ENCODE measurements around the gene EMILIN2. TPM values are rescaled to one million over a fixed set of nuclear protein-coding genes. Genes with fewer than 3 reads are reported as not detected.

EMILIN2 gene
- polyA plus RNA-seq, 1 experiment: 7.6 TPM

- CTCF ChIA-PET: no interaction called here
- Histone ChIP-seq H3K36me3 (ENCODE audit: control insufficient read depth, insufficient read depth, low read length) (no peaks in the 10 kb centered on the region), H3K4me3 (ENCODE audit: low read depth, low read length) (no peak overlapping the region), H3K27me3 (ENCODE audit: control insufficient read depth, insufficient read depth, low read length) (no peaks in the 10 kb centered on the region)
- POLR2A ChIA-PET: no interaction called here
- DNase-seq (ENCODE audit: low read depth): no peak
- TF ChIP-seq, protein P1, sequence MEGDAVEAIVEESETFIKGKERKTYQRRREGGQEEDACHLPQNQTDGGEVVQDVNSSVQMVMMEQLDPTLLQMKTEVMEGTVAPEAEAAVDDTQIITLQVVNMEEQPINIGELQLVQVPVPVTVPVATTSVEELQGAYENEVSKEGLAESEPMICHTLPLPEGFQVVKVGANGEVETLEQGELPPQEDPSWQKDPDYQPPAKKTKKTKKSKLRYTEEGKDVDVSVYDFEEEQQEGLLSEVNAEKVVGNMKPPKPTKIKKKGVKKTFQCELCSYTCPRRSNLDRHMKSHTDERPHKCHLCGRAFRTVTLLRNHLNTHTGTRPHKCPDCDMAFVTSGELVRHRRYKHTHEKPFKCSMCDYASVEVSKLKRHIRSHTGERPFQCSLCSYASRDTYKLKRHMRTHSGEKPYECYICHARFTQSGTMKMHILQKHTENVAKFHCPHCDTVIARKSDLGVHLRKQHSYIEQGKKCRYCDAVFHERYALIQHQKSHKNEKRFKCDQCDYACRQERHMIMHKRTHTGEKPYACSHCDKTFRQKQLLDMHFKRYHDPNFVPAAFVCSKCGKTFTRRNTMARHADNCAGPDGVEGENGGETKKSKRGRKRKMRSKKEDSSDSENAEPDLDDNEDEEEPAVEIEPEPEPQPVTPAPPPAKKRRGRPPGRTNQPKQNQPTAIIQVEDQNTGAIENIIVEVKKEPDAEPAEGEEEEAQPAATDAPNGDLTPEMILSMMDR (IDR thresholded peaks at IDR 0.05; ENCODE audit: insufficient read depth, low read depth, low read length): no peak
Measured at GRCh38 chr18:2959341-2959740, 112.5 kb downstream of the EMILIN2 start.

GRCh38 chr18:2960983-2961696 is 114.3 kb downstream of the EMILIN2 start:
- POLR2A ChIA-PET: interaction anchor here (0.5 to 0.6 kb wide), 3 partner anchors 13 to 351 kb away, joined by 3 to 8 read pairs (median 3); no protein-coding TSS in a partner anchor
- CTCF ChIA-PET: interaction anchor here (1.1 to 1.3 kb wide), 2 partner anchors 9 to 12 kb away, joined by 3 to 4 read pairs; no protein-coding TSS in a partner anchor
- Histone ChIP-seq H3K4me3 (ENCODE audit: low read depth, low read length) (no peak overlapping the region), H3K27me3 (ENCODE audit: control insufficient read depth, insufficient read depth, low read length) (no peaks in the 10 kb centered on the region), H3K36me3 (ENCODE audit: control insufficient read depth, insufficient read depth, low read length) (no peaks in the 10 kb centered on the region)
- no peak for DNase-seq (ENCODE audit: low read depth)
- TF ChIP-seq, protein P1 (IDR thresholded peaks at IDR 0.05; ENCODE audit: insufficient read depth, low read depth, low read length): no peak

DNA sequence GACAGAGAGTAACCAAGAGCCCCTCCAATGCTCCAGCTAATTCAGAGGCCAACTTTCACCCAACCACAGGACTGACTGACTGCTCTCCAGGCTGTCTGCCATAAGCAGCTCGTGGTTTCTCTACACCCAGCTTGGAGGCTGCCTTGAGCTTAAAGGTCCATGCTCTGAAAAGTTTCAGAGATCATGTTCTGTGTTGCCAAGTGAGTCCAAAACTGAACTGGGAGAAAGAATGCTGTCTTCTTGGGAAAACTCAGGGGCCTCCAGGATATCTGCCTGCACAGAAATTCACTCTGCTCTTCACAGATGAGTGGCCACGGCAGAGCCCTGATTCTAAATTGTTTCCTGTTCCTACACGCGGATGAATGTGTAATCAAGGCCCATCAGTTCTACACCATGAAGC is 115.0 kb downstream of the EMILIN2 start:
- CTCF ChIA-PET: interaction anchor here (1.3 kb wide), 1 partner anchor 8 kb away, joined by 4 read pairs; no protein-coding TSS in a partner anchor
- Histone ChIP-seq H3K4me3 (ENCODE audit: low read depth, low read length) (no peak overlapping the region), H3K36me3 (ENCODE audit: control insufficient read depth, insufficient read depth, low read length) (no peaks in the 10 kb centered on the region), H3K27me3 (ENCODE audit: control insufficient read depth, insufficient read depth, low read length) (no peaks in the 10 kb centered on the region)
- POLR2A ChIA-PET: interaction anchor here (0.5 to 0.6 kb wide), 3 partner anchors 14 to 351 kb away, joined by 3 to 8 read pairs (median 3); no protein-coding TSS in a partner anchor
- TF ChIP-seq, protein P1 (IDR thresholded peaks at IDR 0.05; ENCODE audit: insufficient read depth, low read depth, low read length): no peak
- DNase-seq (ENCODE audit: low read depth): no peak

DNA sequence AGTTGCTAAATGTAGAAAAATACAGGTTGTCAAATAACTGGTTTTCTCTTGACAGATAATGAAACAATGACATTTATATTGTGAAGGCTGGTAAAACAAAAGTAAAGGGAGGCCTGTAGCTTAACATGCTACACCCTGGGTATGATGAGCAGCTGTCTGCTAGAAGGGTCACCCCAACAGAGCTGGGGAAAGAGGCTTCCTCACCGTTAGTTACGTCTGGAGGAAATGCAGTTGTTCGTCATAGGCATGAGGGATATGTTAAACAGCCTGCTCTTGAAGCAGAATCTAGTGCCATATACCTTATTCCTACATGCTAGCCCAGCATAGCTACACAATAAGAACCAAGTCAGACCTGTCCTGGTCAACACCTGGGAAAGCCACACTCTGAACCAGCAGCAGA is 116.2 kb downstream of the EMILIN2 start:
- no peak overlapping the region for H3K4me3 ChIP-seq (ENCODE audit: low read depth, low read length)
- no peaks in the 10 kb centered on the region for H3K36me3 ChIP-seq (ENCODE audit: control insufficient read depth, insufficient read depth, low read length)
- CTCF ChIA-PET: interaction anchor here (0.6 kb wide), 1 partner anchor 166 kb away, joined by 3 read pairs; no protein-coding TSS in a partner anchor
- DNase-seq (ENCODE audit: low read depth): no peak
- TF ChIP-seq, protein P1 (IDR thresholded peaks at IDR 0.05; ENCODE audit: insufficient read depth, low read depth, low read length): no peak
- POLR2A ChIA-PET: interaction anchor here (0.7 kb wide), 1 partner anchor 623 kb away, joined by 5 read pairs; no protein-coding TSS in a partner anchor
- no peaks in the 10 kb centered on the region for H3K27me3 ChIP-seq (ENCODE audit: control insufficient read depth, insufficient read depth, low read length)

GRCh38 chr18:2964361-2965010 is 117.7 kb downstream of the EMILIN2 start:
- POLR2A ChIA-PET: interaction anchor here (0.6 kb wide), 1 partner anchor 288 kb away, joined by 5 read pairs; no protein-coding TSS in a partner anchor
- H3K4me3 ChIP-seq (ENCODE audit: low read depth, low read length): no peak overlapping the region
- TF ChIP-seq, protein P1 (IDR thresholded peaks at IDR 0.05; ENCODE audit: insufficient read depth, low read depth, low read length): no peak
- DNase-seq (ENCODE audit: low read depth): no peak
- H3K36me3 ChIP-seq (ENCODE audit: control insufficient read depth, insufficient read depth, low read length): no peaks in the 10 kb centered on the region
- CTCF ChIA-PET: interaction anchor here (0.8 to 1.1 kb wide), 3 partner anchors 8 to 17 kb away, joined by 3 read pairs; no protein-coding TSS in a partner anchor
- H3K27me3 ChIP-seq (ENCODE audit: control insufficient read depth, insufficient read depth, low read length): no peaks in the 10 kb centered on the region

All from BJ (cell line).